ENCODE data around the gene HOOK2.

HOOK2 gene

DNA sequence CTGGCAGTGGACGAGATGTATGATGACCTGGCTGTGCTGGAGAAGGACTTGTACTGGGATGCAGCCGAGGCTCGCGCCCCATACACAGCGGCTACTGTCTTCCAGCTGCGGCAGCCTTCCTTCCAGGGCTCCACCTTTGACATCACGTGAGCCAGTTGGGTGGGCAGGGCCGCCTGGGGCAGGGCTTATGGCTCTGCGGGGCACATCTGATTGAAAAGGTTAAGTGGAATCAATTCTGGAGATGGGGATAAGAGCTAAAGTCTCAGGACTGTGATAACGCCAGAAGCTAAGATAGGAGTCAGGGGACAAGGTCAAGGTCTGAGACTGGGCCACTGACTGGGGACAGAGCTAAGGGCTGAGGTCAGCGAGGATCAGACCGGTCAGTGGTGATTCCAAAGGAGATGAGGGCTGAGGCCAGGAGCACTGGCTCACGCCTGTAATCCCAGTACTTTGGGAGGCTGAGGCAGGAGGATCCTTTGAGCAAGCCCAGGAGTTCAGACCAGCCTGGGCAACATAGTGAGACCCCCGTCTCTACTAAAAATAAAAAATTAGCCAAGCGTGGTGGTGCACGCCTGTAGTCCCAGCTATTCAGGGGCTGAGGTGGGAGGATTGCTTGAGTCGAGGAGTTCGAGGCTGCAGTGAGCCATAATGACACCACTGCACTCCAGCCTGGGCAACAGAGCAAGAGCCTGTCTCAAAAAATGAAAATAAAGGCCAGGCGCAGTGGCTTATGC is 19.0 kb downstream of the HOOK2 start:
- H3K27ac ChIP-seq, result no peak overlapping the region
- TF ChIP-seq, protein P1, sequence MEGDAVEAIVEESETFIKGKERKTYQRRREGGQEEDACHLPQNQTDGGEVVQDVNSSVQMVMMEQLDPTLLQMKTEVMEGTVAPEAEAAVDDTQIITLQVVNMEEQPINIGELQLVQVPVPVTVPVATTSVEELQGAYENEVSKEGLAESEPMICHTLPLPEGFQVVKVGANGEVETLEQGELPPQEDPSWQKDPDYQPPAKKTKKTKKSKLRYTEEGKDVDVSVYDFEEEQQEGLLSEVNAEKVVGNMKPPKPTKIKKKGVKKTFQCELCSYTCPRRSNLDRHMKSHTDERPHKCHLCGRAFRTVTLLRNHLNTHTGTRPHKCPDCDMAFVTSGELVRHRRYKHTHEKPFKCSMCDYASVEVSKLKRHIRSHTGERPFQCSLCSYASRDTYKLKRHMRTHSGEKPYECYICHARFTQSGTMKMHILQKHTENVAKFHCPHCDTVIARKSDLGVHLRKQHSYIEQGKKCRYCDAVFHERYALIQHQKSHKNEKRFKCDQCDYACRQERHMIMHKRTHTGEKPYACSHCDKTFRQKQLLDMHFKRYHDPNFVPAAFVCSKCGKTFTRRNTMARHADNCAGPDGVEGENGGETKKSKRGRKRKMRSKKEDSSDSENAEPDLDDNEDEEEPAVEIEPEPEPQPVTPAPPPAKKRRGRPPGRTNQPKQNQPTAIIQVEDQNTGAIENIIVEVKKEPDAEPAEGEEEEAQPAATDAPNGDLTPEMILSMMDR (IDR thresholded peaks at IDR 0.05), result no peak
- DNase-seq (ENCODE audit: low spot score), result no peak
- no peak overlapping the region for H3K4me3 ChIP-seq

DNA sequence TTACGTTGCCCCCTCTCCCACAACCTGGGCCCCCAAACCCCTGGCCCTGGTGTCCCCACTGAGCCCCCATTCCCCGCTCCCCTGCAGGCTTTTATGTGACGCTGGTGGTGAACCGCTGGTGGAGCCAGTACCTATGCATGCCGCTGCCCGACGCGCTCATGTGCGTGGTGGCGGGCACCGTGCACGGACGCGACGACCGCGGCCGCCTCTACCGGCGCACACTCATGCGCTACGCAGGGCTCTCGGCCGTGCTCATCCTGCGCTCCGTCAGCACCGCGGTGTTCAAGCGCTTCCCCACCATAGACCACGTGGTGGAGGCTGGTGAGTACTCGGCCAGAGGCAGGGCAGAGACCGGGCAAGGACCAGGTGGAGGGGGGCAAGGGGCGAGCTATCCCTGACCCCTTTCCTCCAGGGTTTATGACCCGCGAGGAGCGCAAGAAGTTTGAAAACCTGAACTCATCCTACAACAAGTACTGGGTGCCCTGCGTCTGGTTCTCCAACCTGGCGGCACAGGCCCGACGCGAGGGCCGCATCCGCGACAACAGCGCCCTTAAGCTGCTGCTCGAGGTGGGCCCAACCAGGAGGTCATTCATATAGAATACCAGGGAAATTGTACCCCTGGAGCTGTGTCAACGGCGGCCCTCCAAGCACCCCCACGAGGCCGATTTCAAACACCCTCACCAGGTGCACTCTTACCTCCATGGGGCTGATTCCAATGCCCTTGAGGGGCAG is 20.7 kb downstream of the HOOK2 start:
- H3K4me3 ChIP-seq, result no peak overlapping the region
- H3K27ac ChIP-seq, result no peak overlapping the region
- TF ChIP-seq, protein P1 (IDR thresholded peaks at IDR 0.05), result no peak
- no peak for DNase-seq (ENCODE audit: low spot score)

DNA sequence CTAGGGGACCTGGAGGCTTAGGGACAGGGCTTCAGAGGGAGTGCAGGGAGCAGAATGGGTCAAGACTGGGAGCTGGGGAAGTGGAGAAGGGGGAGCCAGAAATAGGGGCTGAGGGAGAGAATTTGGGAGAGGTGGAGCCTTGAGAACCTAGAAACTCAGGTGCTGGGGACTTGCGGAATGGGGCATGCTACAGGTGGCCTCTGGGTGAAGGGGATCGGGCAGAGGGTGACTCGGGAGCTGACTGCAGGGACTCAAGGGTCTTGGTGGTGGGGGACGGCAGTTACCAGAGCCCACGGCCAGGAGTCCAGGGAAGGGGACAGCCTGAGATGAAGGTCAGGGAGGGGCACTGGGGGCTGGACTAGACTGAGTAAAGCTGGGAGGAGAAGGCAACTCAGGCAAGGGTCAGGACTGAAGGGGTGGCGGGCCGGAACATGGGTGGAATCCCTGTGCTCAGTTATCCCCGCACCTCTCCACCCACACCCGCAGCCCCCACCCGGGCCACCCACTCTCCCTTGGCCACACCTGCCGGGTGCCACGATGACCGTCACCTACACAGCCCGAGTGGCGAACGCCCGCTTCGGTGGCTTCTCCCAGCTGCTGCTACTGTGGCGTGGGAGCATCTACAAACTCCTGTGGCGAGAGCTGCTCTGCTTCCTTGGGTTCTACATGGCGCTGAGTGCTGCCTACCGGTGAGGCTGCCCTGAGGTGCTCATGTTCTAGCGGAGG is 23.1 kb downstream of the HOOK2 start:
- no peak overlapping the region for H3K4me3 ChIP-seq
- TF ChIP-seq, protein P1 (IDR thresholded peaks at IDR 0.05), result no peak
- H3K27ac ChIP-seq, result no peak overlapping the region
- DNase-seq (ENCODE audit: low spot score), result no peak

DNA sequence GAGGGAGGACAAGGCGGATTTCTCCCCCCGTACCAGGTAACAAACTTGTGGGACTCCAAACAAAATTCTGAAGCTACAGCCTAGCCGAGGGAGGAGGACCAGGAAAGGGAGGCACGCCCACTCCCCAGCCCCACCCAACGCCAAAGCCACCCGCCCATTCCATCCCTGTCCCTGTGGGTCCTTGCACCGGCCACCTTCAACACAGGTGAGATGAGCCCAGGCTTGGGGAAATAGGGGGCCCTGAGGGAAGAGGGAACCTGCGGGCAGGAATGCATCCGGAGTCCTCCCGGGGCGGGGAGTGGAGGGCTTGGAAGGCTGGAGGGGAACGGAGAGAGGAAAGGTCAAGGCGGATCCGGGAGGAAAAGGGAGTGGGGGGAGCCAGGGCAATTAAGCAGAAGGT is 23.7 kb downstream of the HOOK2 start, which contains the start of gene BEST2:
TSS of gene BEST2 (plus strand) at position 157 of the 400 bp plus-strand sequence. CDS start 802 bp downstream, outside the sequence.
- Histone ChIP-seq H3K4me3 (no peak within 1 kb of the TSS), H3K27ac (no peak within 1 kb of the TSS)
- no peak for DNase-seq (ENCODE audit: low spot score)
- TF ChIP-seq, protein P1 (IDR thresholded peaks at IDR 0.05), result no peak

DNA sequence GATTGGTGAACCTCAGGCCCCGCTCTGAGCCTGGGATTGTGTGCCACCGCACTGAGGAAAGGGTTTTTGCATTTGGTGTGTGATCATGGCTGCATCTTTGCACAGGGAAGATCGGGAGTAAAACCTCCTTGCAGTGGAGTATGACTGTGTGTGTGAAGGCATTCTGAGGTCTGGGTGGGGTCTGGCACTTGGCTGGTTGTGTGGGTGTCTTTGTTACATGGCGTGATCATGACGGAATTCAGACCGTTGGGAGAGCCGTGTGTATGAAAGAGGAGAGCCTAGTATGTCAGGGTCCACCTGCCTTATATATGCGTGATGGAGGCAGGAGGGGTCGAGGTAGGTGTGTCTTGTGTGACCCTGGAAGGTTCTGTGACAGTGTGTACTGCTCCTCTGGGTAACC is 24.5 kb downstream of the HOOK2 start:
- Histone ChIP-seq H3K4me3 (no peak overlapping the region), H3K27ac (no peak overlapping the region)
- DNase-seq (ENCODE audit: low spot score), result no peak
- TF ChIP-seq, protein P1 (IDR thresholded peaks at IDR 0.05), result no peak

DNA sequence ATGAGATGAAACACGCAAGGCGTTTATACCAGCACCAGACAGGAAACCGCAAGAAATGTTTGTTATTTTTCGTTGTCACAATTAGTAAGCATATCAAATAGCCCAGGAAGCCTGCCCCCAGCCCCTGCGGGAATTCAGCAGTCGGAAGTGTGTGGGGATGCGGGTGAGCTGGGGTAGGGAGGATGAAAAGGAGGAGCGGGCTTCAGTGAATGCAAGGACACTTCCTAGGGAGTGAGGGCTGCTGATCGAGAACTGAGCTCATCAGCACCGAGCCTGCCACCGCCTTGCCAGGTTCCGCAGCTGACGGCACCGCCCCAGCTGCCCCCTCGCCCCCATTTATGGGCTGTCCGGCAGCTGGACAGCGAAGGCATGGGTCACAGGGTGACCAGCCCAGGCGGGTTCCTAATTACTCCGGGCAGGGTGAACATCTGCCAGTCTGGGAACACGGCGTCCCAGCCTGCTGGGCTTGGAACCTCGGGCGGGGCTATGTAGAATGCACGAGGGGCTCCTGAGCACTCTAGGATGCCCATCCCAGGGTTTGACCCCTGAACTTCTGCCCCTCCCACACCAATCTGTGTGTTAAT is 25.3 kb downstream of the HOOK2 start:
- H3K27ac ChIP-seq, result no peak overlapping the region
- TF ChIP-seq, protein P1 (IDR thresholded peaks at IDR 0.05), result no peak
- no peak for DNase-seq (ENCODE audit: low spot score)
- H3K4me3 ChIP-seq, result no peak overlapping the region

Measured in coronary artery (tissue), 2 donors.